ENCODE data around the gene PTTG1. TPM values are rescaled to one million over a fixed set of nuclear protein-coding genes. Genes with fewer than 3 reads are reported as not detected.
A peak's percentile ranks its signal among the peaks of the same experiment; 100 is the strongest.

The PTTG1 gene
- total and polyA plus RNA-seq, 2 donors = 72.9 to 179 TPM

DNA sequence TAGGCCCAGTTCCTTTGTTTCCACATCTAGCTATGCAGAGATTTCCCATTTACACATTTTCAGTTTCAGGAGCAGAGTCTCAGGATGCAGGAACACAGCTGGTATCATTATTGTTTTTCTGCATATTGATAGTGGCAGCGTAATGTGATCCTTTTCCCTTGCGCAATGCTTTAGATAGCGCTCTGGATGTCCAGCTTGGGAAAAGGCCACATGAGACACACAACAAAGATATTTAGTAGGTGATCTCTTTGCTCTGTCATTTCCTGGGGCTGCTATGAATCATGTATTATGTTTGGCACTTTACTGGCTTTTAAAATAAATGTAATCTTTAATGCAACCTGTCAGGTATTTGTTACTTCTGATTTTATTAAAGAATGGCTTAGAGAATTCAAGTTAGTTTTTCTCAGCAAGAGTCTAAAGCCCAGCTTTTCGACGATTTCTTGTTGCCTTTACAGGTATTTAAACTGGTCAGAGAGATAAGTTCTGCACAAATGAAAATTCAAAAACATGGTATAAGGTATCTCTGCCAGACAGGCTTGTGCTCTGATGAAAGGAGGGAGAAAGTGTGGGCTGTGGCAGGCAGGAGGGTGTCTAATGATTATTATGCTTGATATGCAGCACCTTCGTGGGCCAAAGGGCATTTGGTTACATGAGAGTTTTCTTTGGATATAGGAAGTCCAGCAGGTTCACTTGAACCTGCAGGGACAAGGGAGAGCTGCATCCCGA, 42.2 kb downstream of the PTTG1 start:
- no peak overlapping the region for H3K4me3 ChIP-seq (ENCODE audit: low read length in 2 of 2)
- WGBS = 73% methylated on average over 7 of the region's 7 CpGs
- no peak for DNase-seq (ENCODE audit: low read depth in 6 of 9, low spot score in 9 of 9)
- H3K4me1 ChIP-seq (ENCODE audit: control insufficient read depth in 2 of 2, insufficient read depth in 2 of 2, low read length in 2 of 2) = peaks cover 6 to 23% of the 10 kb centered on the region in 2 donors
- no peaks in the 10 kb centered on the region for H3K36me3 ChIP-seq (ENCODE audit: control insufficient read depth in 2 of 2, insufficient read depth in 2 of 2, low read length in 1 of 2)
- no peak overlapping the region for H3K27ac ChIP-seq (ENCODE audit: low read depth in 1 of 2, low read length in 1 of 2)
- no peaks in the 10 kb centered on the region for H3K9me3 ChIP-seq (ENCODE audit: control insufficient read depth in 2 of 2, insufficient read depth in 1 of 2, low read length in 1 of 2)
- H3K27me3 ChIP-seq (ENCODE audit: control insufficient read depth in 2 of 2, insufficient read depth in 1 of 2, low read length in 1 of 2) = no peaks in the 10 kb centered on the region

DNA sequence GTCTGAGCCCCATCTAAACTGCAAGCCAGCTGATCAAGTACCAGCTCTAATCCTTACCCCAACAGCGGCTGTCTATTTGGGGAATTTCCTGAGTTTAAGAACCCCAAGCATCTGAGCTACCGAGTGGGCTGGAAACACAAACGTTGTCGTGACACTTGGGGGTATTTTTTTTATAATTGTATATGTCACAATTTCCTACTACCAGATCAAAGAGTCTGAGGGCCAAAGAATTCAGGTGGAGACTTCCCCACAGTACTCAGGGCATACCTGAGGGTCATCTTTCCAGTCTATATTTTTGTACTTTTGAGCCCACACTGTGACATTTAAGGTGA, 42.8 kb downstream of the PTTG1 start:
- DNase-seq (ENCODE audit: low read depth in 6 of 9, low spot score in 9 of 9) = no peak
- no peak overlapping the region for H3K4me3 ChIP-seq (ENCODE audit: low read length in 2 of 2)

DNA sequence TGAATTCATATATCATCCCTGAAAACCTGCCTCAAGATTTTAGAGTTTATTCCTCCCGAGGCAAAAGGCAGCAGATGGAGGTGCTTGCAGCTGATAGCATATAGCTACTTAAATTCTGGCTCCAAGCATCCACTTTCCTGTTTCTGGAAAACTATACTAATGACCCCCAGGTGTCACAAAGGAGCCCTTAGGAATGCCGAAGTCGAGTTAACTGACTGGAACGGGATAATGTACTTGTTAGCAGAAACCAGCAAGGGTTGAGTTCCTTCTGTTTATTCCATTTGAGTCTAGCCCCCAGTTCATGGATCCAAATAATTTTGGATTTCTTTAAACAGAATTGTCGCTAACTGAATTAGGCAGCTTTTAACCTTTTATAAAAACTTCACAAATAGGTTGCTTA, 44.5 kb downstream of the PTTG1 start:
- no peak overlapping the region for H3K4me3 ChIP-seq (ENCODE audit: low read length in 2 of 2)
- H3K27ac ChIP-seq (ENCODE audit: low read depth in 1 of 2, low read length in 1 of 2) = no peak overlapping the region
- peaks cover 6 to 23% of the 10 kb centered on the region in 2 donors for H3K4me1 ChIP-seq (ENCODE audit: control insufficient read depth in 2 of 2, insufficient read depth in 2 of 2, low read length in 2 of 2)
- WGBS = 93% methylated on average over 5 of the region's 5 CpGs
- no peaks in the 10 kb centered on the region for H3K27me3 ChIP-seq (ENCODE audit: control insufficient read depth in 2 of 2, insufficient read depth in 1 of 2, low read length in 1 of 2)
- H3K36me3 ChIP-seq (ENCODE audit: control insufficient read depth in 2 of 2, insufficient read depth in 2 of 2, low read length in 1 of 2) = no peaks in the 10 kb centered on the region
- H3K9me3 ChIP-seq (ENCODE audit: control insufficient read depth in 2 of 2, insufficient read depth in 1 of 2, low read length in 1 of 2) = no peaks in the 10 kb centered on the region
- DNase-seq (ENCODE audit: low read depth in 6 of 9, low spot score in 9 of 9) = no peak

More for the DNA sequence above, 42.8 kb downstream of the PTTG1 start:
- peaks cover 6 to 23% of the 10 kb centered on the region in 2 donors for H3K4me1 ChIP-seq (ENCODE audit: control insufficient read depth in 2 of 2, insufficient read depth in 2 of 2, low read length in 2 of 2)
- H3K9me3 ChIP-seq (ENCODE audit: control insufficient read depth in 2 of 2, insufficient read depth in 1 of 2, low read length in 1 of 2) = no peaks in the 10 kb centered on the region
- WGBS = 36% methylated on average over 4 of the region's 4 CpGs
- H3K36me3 ChIP-seq (ENCODE audit: control insufficient read depth in 2 of 2, insufficient read depth in 2 of 2, low read length in 1 of 2) = no peaks in the 10 kb centered on the region
- no peaks in the 10 kb centered on the region for H3K27me3 ChIP-seq (ENCODE audit: control insufficient read depth in 2 of 2, insufficient read depth in 1 of 2, low read length in 1 of 2)
- H3K27ac ChIP-seq (ENCODE audit: low read depth in 1 of 2, low read length in 1 of 2) = no peak overlapping the region

DNA sequence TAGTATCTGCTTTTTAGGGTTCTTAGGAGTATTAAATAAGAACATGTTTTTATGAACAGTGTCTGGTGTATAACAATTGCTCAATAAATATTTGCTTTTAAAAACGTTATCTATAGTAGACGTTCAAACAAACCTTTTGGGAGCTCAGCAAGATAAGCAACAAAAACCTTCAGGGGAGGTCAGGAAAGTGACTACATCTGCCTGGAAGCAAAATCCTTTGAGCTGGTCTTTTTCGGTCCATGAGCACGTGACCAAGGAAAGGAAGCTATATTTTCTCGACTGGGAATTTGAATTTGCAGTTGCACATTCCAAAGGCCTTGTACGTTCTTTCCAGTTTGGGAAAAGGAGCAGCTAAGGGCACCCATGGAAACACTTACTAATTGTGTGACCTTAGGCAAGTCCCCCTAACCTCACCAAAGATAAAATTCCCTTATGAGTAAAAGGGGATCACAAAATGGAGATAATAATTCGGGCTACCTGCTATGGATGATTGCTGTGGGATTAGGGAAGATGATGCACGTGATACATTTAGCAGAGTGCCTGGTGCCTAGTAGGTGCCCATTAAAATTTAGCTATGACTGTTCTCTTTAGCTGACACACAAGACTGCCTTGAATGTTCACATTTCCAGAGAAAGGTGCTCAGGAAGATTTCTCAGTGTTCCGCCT, 45.4 kb downstream of the PTTG1 start:
- 45% methylated on average over 9 of the region's 9 CpGs for WGBS
- DNase-seq (ENCODE audit: low read depth in 6 of 9, low spot score in 9 of 9) = no peak
- no peak overlapping the region for H3K4me3 ChIP-seq (ENCODE audit: low read length in 2 of 2)

DNA sequence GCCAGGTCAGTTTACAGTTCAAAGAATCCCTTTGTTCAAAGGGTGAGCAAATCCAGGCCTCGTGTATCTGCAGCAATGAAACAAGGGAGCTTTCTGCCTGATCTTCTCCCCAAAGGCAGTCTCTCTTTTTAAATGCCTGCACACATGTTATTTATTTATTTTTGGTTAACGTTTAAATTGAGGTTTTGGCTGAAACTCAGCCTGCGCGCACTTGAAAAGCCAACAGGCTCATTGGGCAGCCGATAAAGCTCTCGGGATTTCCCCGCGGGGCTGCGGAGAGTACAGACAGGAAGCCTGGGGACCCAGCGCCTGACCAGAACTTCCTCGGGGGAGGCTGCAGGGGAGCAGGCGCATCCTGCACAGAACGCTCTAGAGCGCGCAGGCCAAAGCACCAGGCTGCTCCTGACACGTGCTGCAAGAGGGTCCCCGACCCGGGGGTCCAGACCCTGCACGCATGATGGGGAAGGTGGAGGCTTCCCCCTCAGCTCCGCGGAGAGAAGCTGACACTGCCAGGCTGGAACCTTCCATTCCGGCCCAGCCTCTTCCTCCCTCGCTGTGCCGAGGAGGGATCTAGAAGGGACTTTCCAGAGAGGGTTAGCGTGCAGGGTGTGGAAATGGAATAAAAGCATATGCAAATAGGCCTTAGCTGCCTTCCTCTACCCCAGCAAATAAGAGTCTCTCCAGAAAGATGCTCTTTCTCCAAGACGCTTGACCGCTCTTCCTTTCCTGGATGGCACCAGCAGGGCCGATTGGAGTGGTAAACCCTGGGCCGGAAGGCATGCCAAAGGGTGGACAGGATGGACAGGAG, 46.1 kb downstream of the PTTG1 start:
- H3K27ac ChIP-seq (ENCODE audit: low read depth in 1 of 2, low read length in 1 of 2) = peak overlapping the region in 1 of 2 donors; percentile 62
- H3K36me3 ChIP-seq (ENCODE audit: control insufficient read depth in 2 of 2, insufficient read depth in 2 of 2, low read length in 1 of 2) = no peaks in the 10 kb centered on the region
- H3K9me3 ChIP-seq (ENCODE audit: control insufficient read depth in 2 of 2, insufficient read depth in 1 of 2, low read length in 1 of 2) = no peaks in the 10 kb centered on the region
- WGBS = 6% methylated on average over 29 of the region's 29 CpGs
- no peaks in the 10 kb centered on the region for H3K27me3 ChIP-seq (ENCODE audit: control insufficient read depth in 2 of 2, insufficient read depth in 1 of 2, low read length in 1 of 2)
- peak overlapping the region; percentile 13 to 43 for H3K4me3 ChIP-seq (ENCODE audit: low read length in 2 of 2)
- H3K4me1 ChIP-seq (ENCODE audit: control insufficient read depth in 2 of 2, insufficient read depth in 2 of 2, low read length in 2 of 2) = peaks cover 6 to 28% of the 10 kb centered on the region in 2 donors
- peak; percentile 19 to 75 (median 38) for DNase-seq (ENCODE audit: low read depth in 6 of 9, low spot score in 9 of 9)

More for the DNA sequence above, 45.4 kb downstream of the PTTG1 start:
- Histone ChIP-seq H3K27me3 (ENCODE audit: control insufficient read depth in 2 of 2, insufficient read depth in 1 of 2, low read length in 1 of 2) (no peaks in the 10 kb centered on the region), H3K36me3 (ENCODE audit: control insufficient read depth in 2 of 2, insufficient read depth in 2 of 2, low read length in 1 of 2) (no peaks in the 10 kb centered on the region), H3K9me3 (ENCODE audit: control insufficient read depth in 2 of 2, insufficient read depth in 1 of 2, low read length in 1 of 2) (no peaks in the 10 kb centered on the region), H3K27ac (ENCODE audit: low read depth in 1 of 2, low read length in 1 of 2) (peak overlapping the region in 1 of 2 donors; percentile 62), H3K4me1 (ENCODE audit: control insufficient read depth in 2 of 2, insufficient read depth in 2 of 2, low read length in 2 of 2) (peaks cover 6 to 26% of the 10 kb centered on the region in 2 donors)

DNA sequence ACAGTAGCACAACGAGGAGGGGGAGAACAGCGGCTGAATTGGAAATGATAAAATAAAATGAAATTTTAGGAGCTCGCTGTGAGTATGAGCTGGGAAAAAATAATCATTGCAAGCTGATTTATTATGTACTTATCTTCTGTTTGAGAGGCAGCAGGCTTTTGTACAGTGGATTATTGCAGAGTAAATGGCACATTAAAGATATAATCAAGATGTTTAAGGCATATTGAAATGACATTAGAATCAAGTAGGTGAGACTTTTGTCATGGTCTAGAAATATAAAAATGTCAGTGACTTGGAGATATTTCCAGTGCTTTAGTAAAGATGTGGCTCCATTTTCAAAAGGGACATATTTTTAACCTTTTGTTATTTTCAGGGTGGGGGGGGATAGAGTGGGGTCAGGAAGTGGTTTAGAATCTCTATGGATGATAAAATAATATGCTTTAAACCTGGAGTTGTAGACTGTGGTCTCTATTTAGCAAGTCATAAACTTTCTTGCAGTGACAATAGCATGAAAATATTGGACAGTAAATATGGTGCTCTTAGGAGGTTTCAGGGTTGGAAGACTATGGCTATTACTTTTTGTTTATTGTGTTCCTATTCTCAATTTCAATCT, 46.8 kb downstream of the PTTG1 start:
- Histone ChIP-seq H3K27ac (ENCODE audit: low read depth in 1 of 2, low read length in 1 of 2) (peak overlapping the region in 1 of 2 donors; percentile 62), H3K27me3 (ENCODE audit: control insufficient read depth in 2 of 2, insufficient read depth in 1 of 2, low read length in 1 of 2) (no peaks in the 10 kb centered on the region), H3K4me1 (ENCODE audit: control insufficient read depth in 2 of 2, insufficient read depth in 2 of 2, low read length in 2 of 2) (peaks cover 6 to 26% of the 10 kb centered on the region in 2 donors), H3K4me3 (ENCODE audit: low read length in 2 of 2) (peak overlapping the region; percentile 13 to 43), H3K9me3 (ENCODE audit: control insufficient read depth in 2 of 2, insufficient read depth in 1 of 2, low read length in 1 of 2) (no peaks in the 10 kb centered on the region), H3K36me3 (ENCODE audit: control insufficient read depth in 2 of 2, insufficient read depth in 2 of 2, low read length in 1 of 2) (no peaks in the 10 kb centered on the region)
- 14% methylated on average over 3 of the region's 3 CpGs for WGBS
- no peak for DNase-seq (ENCODE audit: low read depth in 6 of 9, low spot score in 9 of 9)

DNA sequence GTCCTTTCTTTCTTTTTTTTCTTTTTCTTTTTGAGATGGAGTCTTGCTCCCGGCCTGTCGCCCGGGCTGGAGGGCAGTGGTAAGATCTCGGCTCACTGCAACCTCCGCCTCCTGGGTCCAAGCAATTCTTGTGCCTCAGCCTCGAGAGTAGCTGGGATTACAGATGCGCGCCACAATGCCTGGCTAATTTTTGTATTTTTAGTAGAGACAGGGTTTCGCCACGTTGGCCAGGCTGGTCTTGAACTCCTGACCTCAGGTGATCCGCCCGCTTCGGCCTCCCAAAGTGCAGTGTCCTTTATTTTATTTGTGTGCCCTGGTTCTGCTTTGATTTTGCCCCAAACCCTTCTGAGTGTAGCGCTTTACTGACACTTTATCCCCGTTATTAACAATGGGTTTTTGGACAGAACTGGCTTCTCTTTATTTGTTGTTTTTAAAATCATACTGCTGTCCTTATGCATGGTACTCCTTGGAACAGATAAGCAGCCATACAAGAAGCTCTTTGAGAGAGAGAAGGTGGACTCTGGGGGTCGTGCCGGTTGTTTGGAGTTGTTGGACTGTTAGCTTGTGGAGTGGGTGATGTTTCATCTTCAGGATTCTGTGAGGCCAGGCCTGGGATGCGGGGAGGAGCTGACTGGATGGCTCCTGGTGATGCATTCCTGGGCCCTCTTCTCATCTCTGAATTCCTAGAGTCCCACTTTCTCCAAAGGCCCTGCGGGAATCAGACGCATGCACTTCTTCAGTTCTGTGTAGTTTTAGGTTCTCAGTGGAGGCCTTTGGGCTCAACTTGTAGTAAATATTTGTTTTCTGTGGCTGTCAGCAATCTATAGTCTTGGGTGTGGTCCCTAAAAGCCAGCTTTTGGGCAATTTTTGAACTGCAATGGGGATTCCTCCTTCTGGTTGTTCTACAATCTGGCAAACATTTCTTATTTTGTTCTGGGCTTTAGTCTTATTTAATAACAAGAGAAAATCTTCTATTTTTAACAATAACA, 47.8 kb downstream of the PTTG1 start:
- Histone ChIP-seq H3K4me1 (ENCODE audit: control insufficient read depth in 2 of 2, insufficient read depth in 2 of 2, low read length in 2 of 2) (peaks cover 6 to 25% of the 10 kb centered on the region in 2 donors), H3K27me3 (ENCODE audit: control insufficient read depth in 2 of 2, insufficient read depth in 1 of 2, low read length in 1 of 2) (no peaks in the 10 kb centered on the region), H3K4me3 (ENCODE audit: low read length in 2 of 2) (peak overlapping the region; percentile 19), H3K36me3 (ENCODE audit: control insufficient read depth in 2 of 2, insufficient read depth in 2 of 2, low read length in 1 of 2) (no peaks in the 10 kb centered on the region), H3K27ac (ENCODE audit: low read depth in 1 of 2, low read length in 1 of 2) (peak overlapping the region in 1 of 2 donors; percentile 15), H3K9me3 (ENCODE audit: control insufficient read depth in 2 of 2, insufficient read depth in 1 of 2, low read length in 1 of 2) (no peaks in the 10 kb centered on the region)
- WGBS = 39% methylated on average over 20 of the region's 20 CpGs
- DNase-seq (ENCODE audit: low read depth in 6 of 9, low spot score in 9 of 9) = no peak

All from thymus (tissue), 11 donors.